Measurements from ENCODE around the gene AMMECR1. TPM values are rescaled to one million over a fixed set of nuclear protein-coding genes. Genes with fewer than 3 reads are reported as not detected.

The AMMECR1 gene
- total and polyA plus RNA-seq, 2 of the 8 experiments (the other 6 are each of a cell fraction or from before 2014, with no cell fraction given), result 10.2 to 21.2 TPM

- TF ChIP-seq HDAC2 (IDR thresholded peaks at IDR 0.05; ENCODE audit: borderline replicate concordance in 1 of 2, low read depth in 2 of 2, low read length in 2 of 2) (no peak), MAFK (IDR thresholded peaks at IDR 0.05; ENCODE audit: low read depth, low read length) (no peak), JUN (IDR thresholded peaks at IDR 0.05; ENCODE audit: low read depth, low read length) (no peak), TAF7 (optimal IDR thresholded peaks at IDR 0.05; ENCODE audit: borderline replicate concordance, low read depth, low read length) (no peak)
These were observed 23.5 kb upstream of the AMMECR1 start (continued) for GRCh38 chrX:110341189-110342035.
